H9 (cell line): Measurements from ENCODE around the gene CEP192. TPM values are rescaled to one million over a fixed set of nuclear protein-coding genes. Genes with fewer than 3 reads are reported as not detected.

Experiments used
- DNase-seq: peaks from one replicate; pipeline ENCODE4 v3.0.0-alpha.2; 2017
- H2AFZ ChIP-seq: one replicate; pipeline ENCODE4 v1.6.1; 2013; ENCODE audit warnings: mild to moderate bottlenecking, low read length, control low read depth, moderate library complexity
- H2AK5ac ChIP-seq: 2 replicates; pipeline ENCODE4 v1.6.1; 2013; ENCODE audit warnings: low read length, control low read depth, mixed read lengths; ENCODE audit not compliant: insufficient read length
- H2BK120ac ChIP-seq: one replicate; pipeline ENCODE4 v1.6.1; 2013; ENCODE audit warnings: low read depth, mild to moderate bottlenecking, low read length, control low read depth, inconsistent platforms; ENCODE audit not compliant: poor library complexity, severe bottlenecking
- H2BK12ac ChIP-seq: 2 replicates; pipeline ENCODE4 v1.6.1; 2013; ENCODE audit warnings: low read length, control low read depth, mixed read lengths, low read depth; ENCODE audit not compliant: insufficient read length
- H2BK15ac ChIP-seq: 2 replicates; pipeline ENCODE4 v1.6.1; 2013; ENCODE audit warnings: low read depth, low read length, control low read depth
- H2BK20ac ChIP-seq: one replicate; pipeline ENCODE4 v1.6.1; 2013; ENCODE audit warnings: low read depth, mild to moderate bottlenecking, low read length, control low read depth, inconsistent platforms; ENCODE audit not compliant: poor library complexity, severe bottlenecking
- H2BK5ac ChIP-seq: 2 replicates; pipeline ENCODE4 v1.6.1; 2013; ENCODE audit warnings: low read length, control low read depth, mixed read lengths; ENCODE audit not compliant: insufficient read length
- H3K14ac ChIP-seq: 2 replicates; pipeline ENCODE4 v1.6.1; 2013; ENCODE audit warnings: low read length, control low read depth; ENCODE audit not compliant: insufficient read depth
- H3K18ac ChIP-seq: 2 replicates; pipeline ENCODE4 v1.6.1; 2013; ENCODE audit warnings: low read depth, mild to moderate bottlenecking, mixed read lengths, low read length, control low read depth; ENCODE audit not compliant: insufficient read length
- H3K23ac ChIP-seq: 2 replicates; pipeline ENCODE4 v1.6.1; 2013; ENCODE audit warnings: low read length, control low read depth, mixed read lengths, low read depth; ENCODE audit not compliant: insufficient read length
- H3K23me2 ChIP-seq: 2 replicates; pipeline ENCODE4 v1.6.1; 2013; ENCODE audit warnings: low read depth, mild to moderate bottlenecking, mixed read lengths, low read length, control low read depth; ENCODE audit not compliant: insufficient read length, poor library complexity, severe bottlenecking
- H3K27ac ChIP-seq: 2 replicates; pipeline ENCODE4 v1.5.1; 2013; ENCODE audit warnings: low read length, control low read depth, mixed read lengths, low read depth; ENCODE audit not compliant: insufficient read length
- H3K27me3 ChIP-seq: 2 replicates; pipeline ENCODE4 v1.6.1; 2013; ENCODE audit warnings: low read length, control low read depth, inconsistent platforms; ENCODE audit not compliant: insufficient read depth
- H3K4ac ChIP-seq: 2 replicates; pipeline ENCODE4 v1.6.1; 2013; ENCODE audit warnings: low read depth, mild to moderate bottlenecking, control low read depth, inconsistent platforms, low read length, moderate library complexity
- H3K4me1 ChIP-seq: 2 replicates; pipeline ENCODE4 v1.6.1; 2013; ENCODE audit warnings: low read length, control low read depth, inconsistent platforms; ENCODE audit not compliant: insufficient read depth
- H3K4me2 ChIP-seq: 2 replicates; pipeline ENCODE4 v1.6.1; 2013; ENCODE audit warnings: low read length, control low read depth, mixed read lengths; ENCODE audit not compliant: insufficient read length, insufficient read depth
- H3K56ac ChIP-seq: 2 replicates; pipeline ENCODE4 v1.6.1; 2013; ENCODE audit warnings: low read depth, mild to moderate bottlenecking, mixed read lengths, low read length, control low read depth; ENCODE audit not compliant: insufficient read length
- H3K79me1 ChIP-seq: 2 replicates; pipeline ENCODE4 v1.6.1; 2013; ENCODE audit warnings: low read depth, mild to moderate bottlenecking, moderate library complexity, low read length, control low read depth, inconsistent platforms; ENCODE audit not compliant: insufficient read depth, poor library complexity, severe bottlenecking
- H3K79me2 ChIP-seq: 2 replicates; pipeline ENCODE4 v1.6.1; 2013; ENCODE audit warnings: low read length, control low read depth, inconsistent platforms; ENCODE audit not compliant: insufficient read depth
- H3K9ac ChIP-seq: 2 replicates; pipeline ENCODE4 v1.6.1; 2013; ENCODE audit warnings: low read length, control low read depth, mixed read lengths; ENCODE audit not compliant: insufficient read length; ENCODE audit errors: extremely low read depth
- H3K9me3 ChIP-seq: one replicate; pipeline ENCODE4 v1.6.1; 2013; ENCODE audit warnings: low read depth, low read length, inconsistent platforms; ENCODE audit not compliant: control insufficient read depth
- H3T11ph ChIP-seq: one replicate; pipeline ENCODE4 v1.6.1; 2013; ENCODE audit warnings: mild to moderate bottlenecking, low read length, control low read depth, inconsistent platforms
- H4K20me1 ChIP-seq: one replicate; pipeline ENCODE4 v1.6.1; 2013; ENCODE audit not compliant: control insufficient read depth, insufficient read length, insufficient read depth
- H4K5ac ChIP-seq: 2 replicates; pipeline ENCODE4 v1.6.1; 2013; ENCODE audit warnings: low read depth, mild to moderate bottlenecking, mixed read lengths, low read length, control low read depth; ENCODE audit not compliant: insufficient read length
- H4K8ac ChIP-seq: replicated peaks from 2 replicates; pipeline ENCODE4 v1.6.1; 2013; ENCODE audit warnings: low read length, control low read depth, mixed read lengths, low read depth; ENCODE audit not compliant: insufficient read length
- H4K91ac ChIP-seq: 2 replicates; pipeline ENCODE4 v1.6.1; 2013; ENCODE audit warnings: low read depth, mild to moderate bottlenecking, moderate library complexity, mixed read lengths, low read length, control low read depth; ENCODE audit not compliant: insufficient read length
- H3K27ac Mint-ChIP-seq, 3 experiments: 2 replicates in 2 of 3; 3 replicates in 1 of 3; pipeline ENCODE4 v1.8.0; 2020 to 2021; ENCODE audit warnings: mixed read lengths in 3 of 3, mild to moderate bottlenecking in 1 of 3, moderate library complexity in 1 of 3
- H3K27me3 Mint-ChIP-seq: 2 replicates; pipeline ENCODE4 v1.8.0; 2021; ENCODE audit warnings: low read depth, mild to moderate bottlenecking, moderate library complexity, mixed read lengths
- H3K36me3 Mint-ChIP-seq, 3 experiments: 2 replicates in 2 of 3; 3 replicates in 1 of 3; pipeline ENCODE4 v1.8.0; 2020 to 2021; ENCODE audit warnings: low read depth in 3 of 3, mixed read lengths in 3 of 3; ENCODE audit not compliant: insufficient read depth in 1 of 3
- H3K4me1 Mint-ChIP-seq, 2 experiments: 2 replicates each; pipeline ENCODE4 v1.8.0; 2020; ENCODE audit warnings: mixed read lengths in 2 of 2
- H3K4me3 Mint-ChIP-seq, 2 experiments: 2 replicates in 1 of 2; 3 replicates in 1 of 2; pipeline ENCODE4 v1.8.0; 2020 to 2021; ENCODE audit warnings: mild to moderate bottlenecking in 2 of 2, mixed read lengths in 2 of 2, moderate library complexity in 1 of 2
- H3K9me3 Mint-ChIP-seq, 2 experiments: 2 replicates in 1 of 2; 3 replicates in 1 of 2; pipeline ENCODE4 v1.8.0; 2020; ENCODE audit warnings: mild to moderate bottlenecking in 2 of 2, mixed read lengths in 2 of 2, moderate library complexity in 1 of 2
- CTCF ChIP-seq: fragments of 200-600 bp; sonication (generic); conservative IDR thresholded peaks from 3 replicates; pipeline ENCODE4 v1.8.0; 2021; ENCODE audit warnings: antibody characterized with exemption, mild to moderate bottlenecking
- WGBS: extraction: QIAGEN DNeasy Blood & Tissue Kit; methylation state at CpG from one replicate; pipeline ENCODE4 v1.1.7; 2013; ENCODE audit warnings: missing lambda C conversion rate, low lambda C conversion rate, mixed read lengths; ENCODE audit not compliant: insufficient read length; ENCODE audit errors: extremely low coverage; 5-methylcytosine and 5-hydroxymethylcytosine counted together
- total RNA-seq: library from RNA; stranded (reverse); gene quantifications from 2 replicates; pipeline ENCODE4 v1.2.1, GENCODE V29; 2021

Gene CEP192
- total RNA-seq, 1 experiment from 2014 or later = 23.5 TPM

- Histone ChIP-seq H3K23me2 (no peaks in the 10 kb centered on the region), H3K9me3 (no peaks in the 10 kb centered on the region), H3K79me2 (peaks cover 26% of the 10 kb centered on the region; the same call in 1 of the 2 replicates), H3K56ac (no peak overlapping the region), H3K23ac (no peak overlapping the region), H2BK120ac (no peak overlapping the region), H3K18ac (no peak overlapping the region), H2AFZ (no peak overlapping the region), H3T11ph (no peak overlapping the region), H3K27me3 (no peaks in the 10 kb centered on the region), H2BK12ac (no peak overlapping the region), H2AK5ac (no peak overlapping the region), H4K91ac (no peak overlapping the region), H2BK5ac (no peak overlapping the region), H3K9ac (no peak overlapping the region), H4K20me1 (no peaks in the 10 kb centered on the region), H4K8ac (no peak overlapping the region), H3K79me1 (peaks cover 5% of the 10 kb centered on the region), H3K4me2 (no peak overlapping the region), H3K14ac (no peak overlapping the region), H2BK20ac (no peak overlapping the region), H2BK15ac (no peak overlapping the region), H4K5ac (no peak overlapping the region), H3K4me1 (peaks cover 7% of the 10 kb centered on the region; the same call in 1 of the 2 replicates), H3K4ac (no peak overlapping the region), H3K27ac (no peak overlapping the region)
- no CpG with 5 or more reads among the region's 2 CpGs for WGBS
- H3K27me3 Mint-ChIP-seq = no peaks in the 10 kb centered on the region
- no peaks in the 10 kb centered on the region for H3K36me3 Mint-ChIP-seq
- no peak for DNase-seq
- H3K4me1 Mint-ChIP-seq = peaks cover 8 to 14% of the 10 kb centered on the region in 2 experiments
- H3K27ac Mint-ChIP-seq = no peak overlapping the region
- no peaks in the 10 kb centered on the region; a peak in 1 of 5 replicates for H3K9me3 Mint-ChIP-seq
- no peak for TF ChIP-seq CTCF
- H3K4me3 Mint-ChIP-seq = peak overlapping the region in 1 of 2 experiments; percentile 6; a peak in 1 of 5 replicates
Measured at GRCh38 chr18:12993439-12993838, 2.3 kb downstream of the CEP192 start.
